Measurements from ENCODE around the gene DNAH7. TPM values are rescaled to one million over a fixed set of nuclear protein-coding genes. Genes with fewer than 3 reads are reported as not detected.

The DNAH7 gene
- total RNA-seq, 1 donor from 2014 or later: 2.6 TPM

- DNase-seq (ENCODE audit: low spot score): no peak
- no peak overlapping the region for H3K4me3 Mint-ChIP-seq (ENCODE audit: unreplicated experiment)
- no peaks in the 10 kb centered on the region for H3K36me3 Mint-ChIP-seq (ENCODE audit: low read depth, unreplicated experiment)
- H3K9me3 Mint-ChIP-seq (ENCODE audit: unreplicated experiment): no peaks in the 10 kb centered on the region
- no peak overlapping the region for H3K27ac Mint-ChIP-seq (ENCODE audit: unreplicated experiment)
- TF ChIP-seq, protein P1, sequence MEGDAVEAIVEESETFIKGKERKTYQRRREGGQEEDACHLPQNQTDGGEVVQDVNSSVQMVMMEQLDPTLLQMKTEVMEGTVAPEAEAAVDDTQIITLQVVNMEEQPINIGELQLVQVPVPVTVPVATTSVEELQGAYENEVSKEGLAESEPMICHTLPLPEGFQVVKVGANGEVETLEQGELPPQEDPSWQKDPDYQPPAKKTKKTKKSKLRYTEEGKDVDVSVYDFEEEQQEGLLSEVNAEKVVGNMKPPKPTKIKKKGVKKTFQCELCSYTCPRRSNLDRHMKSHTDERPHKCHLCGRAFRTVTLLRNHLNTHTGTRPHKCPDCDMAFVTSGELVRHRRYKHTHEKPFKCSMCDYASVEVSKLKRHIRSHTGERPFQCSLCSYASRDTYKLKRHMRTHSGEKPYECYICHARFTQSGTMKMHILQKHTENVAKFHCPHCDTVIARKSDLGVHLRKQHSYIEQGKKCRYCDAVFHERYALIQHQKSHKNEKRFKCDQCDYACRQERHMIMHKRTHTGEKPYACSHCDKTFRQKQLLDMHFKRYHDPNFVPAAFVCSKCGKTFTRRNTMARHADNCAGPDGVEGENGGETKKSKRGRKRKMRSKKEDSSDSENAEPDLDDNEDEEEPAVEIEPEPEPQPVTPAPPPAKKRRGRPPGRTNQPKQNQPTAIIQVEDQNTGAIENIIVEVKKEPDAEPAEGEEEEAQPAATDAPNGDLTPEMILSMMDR (IDR thresholded peaks at IDR 0.05; ENCODE audit: unreplicated experiment): no peak
- H3K27me3 Mint-ChIP-seq (ENCODE audit: unreplicated experiment): no peaks in the 10 kb centered on the region
- H3K4me1 Mint-ChIP-seq (ENCODE audit: unreplicated experiment): peaks cover 6% of the 10 kb centered on the region
These were observed 22.3 kb downstream of the DNAH7 start for GRCh38 chr2:196046123-196046917.

- no peaks in the 10 kb centered on the region for H3K9me3 Mint-ChIP-seq (ENCODE audit: unreplicated experiment)
- no peak for DNase-seq (ENCODE audit: low spot score)
- no peak overlapping the region for H3K27ac Mint-ChIP-seq (ENCODE audit: unreplicated experiment)
- no peaks in the 10 kb centered on the region for H3K4me1 Mint-ChIP-seq (ENCODE audit: unreplicated experiment)
- TF ChIP-seq, protein P1 (IDR thresholded peaks at IDR 0.05; ENCODE audit: unreplicated experiment): no peak
- no peaks in the 10 kb centered on the region for H3K27me3 Mint-ChIP-seq (ENCODE audit: unreplicated experiment)
- H3K36me3 Mint-ChIP-seq (ENCODE audit: low read depth, unreplicated experiment): peaks cover 13% of the 10 kb centered on the region
- no peak overlapping the region for H3K4me3 Mint-ChIP-seq (ENCODE audit: unreplicated experiment)
These were observed 26.9 kb downstream of the DNAH7 start for GRCh38 chr2:196041786-196042185.

GRCh38 chr2:196040218-196040617 is 28.4 kb downstream of the DNAH7 start:
- no peak overlapping the region for H3K27ac Mint-ChIP-seq (ENCODE audit: unreplicated experiment)
- H3K4me1 Mint-ChIP-seq (ENCODE audit: unreplicated experiment): no peaks in the 10 kb centered on the region
- no peaks in the 10 kb centered on the region for H3K9me3 Mint-ChIP-seq (ENCODE audit: unreplicated experiment)
- H3K4me3 Mint-ChIP-seq (ENCODE audit: unreplicated experiment): no peak overlapping the region
- no peak for DNase-seq (ENCODE audit: low spot score)
- peaks cover 3% of the 10 kb centered on the region for H3K27me3 Mint-ChIP-seq (ENCODE audit: unreplicated experiment)
- TF ChIP-seq, protein P1 (IDR thresholded peaks at IDR 0.05; ENCODE audit: unreplicated experiment): no peak
- H3K36me3 Mint-ChIP-seq (ENCODE audit: low read depth, unreplicated experiment): peaks cover 13% of the 10 kb centered on the region

- H3K9me3 Mint-ChIP-seq (ENCODE audit: unreplicated experiment): no peaks in the 10 kb centered on the region
- TF ChIP-seq, protein P1 (IDR thresholded peaks at IDR 0.05; ENCODE audit: unreplicated experiment): no peak
- no peak overlapping the region for H3K4me3 Mint-ChIP-seq (ENCODE audit: unreplicated experiment)
- H3K36me3 Mint-ChIP-seq (ENCODE audit: low read depth, unreplicated experiment): peaks cover 13% of the 10 kb centered on the region
- no peak for DNase-seq (ENCODE audit: low spot score)
- peaks cover 4% of the 10 kb centered on the region for H3K27me3 Mint-ChIP-seq (ENCODE audit: unreplicated experiment)
- no peak overlapping the region for H3K27ac Mint-ChIP-seq (ENCODE audit: unreplicated experiment)
- no peaks in the 10 kb centered on the region for H3K4me1 Mint-ChIP-seq (ENCODE audit: unreplicated experiment)
These were observed 32.2 kb downstream of the DNAH7 start for GRCh38 chr2:196036442-196036841.

DNA sequence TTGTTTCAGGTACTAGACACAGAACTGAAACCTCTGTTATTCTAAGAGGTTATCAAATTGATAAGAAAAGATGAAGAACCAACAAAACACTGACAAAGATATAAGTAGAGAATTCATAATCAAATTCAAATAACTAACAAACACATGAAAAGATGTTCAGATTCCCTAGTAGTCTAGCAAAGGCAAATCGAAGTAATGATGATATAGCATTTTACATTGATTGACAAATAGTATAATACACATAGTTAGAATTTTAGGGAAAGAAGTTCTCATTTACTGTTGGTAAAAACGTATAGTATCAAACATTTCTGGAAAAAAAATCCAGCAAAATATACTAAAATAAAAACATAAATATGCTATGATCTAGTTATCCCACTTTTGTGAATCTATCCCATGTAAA is 50.6 kb downstream of the DNAH7 start:
- Mint-ChIP-seq H3K4me1 (ENCODE audit: unreplicated experiment) (peaks cover 28% of the 10 kb centered on the region), H3K4me3 (ENCODE audit: unreplicated experiment) (no peak overlapping the region)
- TF ChIP-seq, protein P1 (IDR thresholded peaks at IDR 0.05; ENCODE audit: unreplicated experiment): no peak

More for the DNA sequence above, 50.6 kb downstream of the DNAH7 start:
- no peak for DNase-seq (ENCODE audit: low spot score)
- H3K9me3 Mint-ChIP-seq (ENCODE audit: unreplicated experiment): no peaks in the 10 kb centered on the region
- no peaks in the 10 kb centered on the region for H3K27me3 Mint-ChIP-seq (ENCODE audit: unreplicated experiment)
- H3K27ac Mint-ChIP-seq (ENCODE audit: unreplicated experiment): no peak overlapping the region
- no peaks in the 10 kb centered on the region for H3K36me3 Mint-ChIP-seq (ENCODE audit: low read depth, unreplicated experiment)
